HG03432 (cell line): ENCODE measurements around the gene LONRF2.

ENCODE experiments used
- ATAC-seq: cut with Tn5 transposase; IDR thresholded peaks from one replicate; pipeline ENCODE4 v1.9.1; 2021; ENCODE audit warnings: mild to moderate bottlenecking, moderate library complexity; ENCODE audit not compliant: unreplicated experiment

LONRF2 gene

GRCh38 chr2:100301881-100302584 lies 20.3 kb downstream of the LONRF2 start:
- no peak for ATAC-seq

- no peak for ATAC-seq
Observed at GRCh38 chr2:100299548-100299947, 22.8 kb downstream of the LONRF2 start.

GRCh38 chr2:100297511-100297910 lies 24.8 kb downstream of the LONRF2 start:
- ATAC-seq, result no peak

- no peak for ATAC-seq
Observed at GRCh38 chr2:100294162-100294497, 28.2 kb downstream of the LONRF2 start.

GRCh38 chr2:100293341-100294161 lies 28.8 kb downstream of the LONRF2 start:
- ATAC-seq, result no peak

- no peak for ATAC-seq
Observed at GRCh38 chr2:100292022-100292580, 30.2 kb downstream of the LONRF2 start.

- no peak for ATAC-seq
Observed at GRCh38 chr2:100291152-100291970, 30.9 kb downstream of the LONRF2 start.

GRCh38 chr2:100290718-100291151 lies 31.6 kb downstream of the LONRF2 start:
- ATAC-seq, result no peak

- no peak for ATAC-seq
Observed at GRCh38 chr2:100289020-100289419, 33.3 kb downstream of the LONRF2 start.

GRCh38 chr2:100286318-100286717 lies 36.0 kb downstream of the LONRF2 start:
- no peak for ATAC-seq

GRCh38 chr2:100285691-100286090 lies 36.6 kb downstream of the LONRF2 start:
- no peak for ATAC-seq

- no peak for ATAC-seq
Observed at GRCh38 chr2:100285011-100285410, 37.3 kb downstream of the LONRF2 start.

- ATAC-seq, result no peak
Observed at GRCh38 chr2:100283724-100284501, 38.4 kb downstream of the LONRF2 start.

GRCh38 chr2:100281521-100282438 lies 40.5 kb downstream of the LONRF2 start:
- no peak for ATAC-seq

- no peak for ATAC-seq
Observed at GRCh38 chr2:100279586-100280534, 42.4 kb downstream of the LONRF2 start.

GRCh38 chr2:100278986-100279385 lies 43.3 kb downstream of the LONRF2 start:
- no peak for ATAC-seq

GRCh38 chr2:100278501-100278900 lies 43.8 kb downstream of the LONRF2 start:
- no peak for ATAC-seq

GRCh38 chr2:100277540-100278207 lies 44.6 kb downstream of the LONRF2 start:
- no peak for ATAC-seq
